HEK293 (cell line): Measurements from ENCODE around the gene SLC25A22.
A peak's percentile ranks its signal among the peaks of the same experiment; 100 is the strongest.

ENCODE experiments used
- CTCF ChIA-PET: fragments of 350-600 bp; formaldehyde crosslinking; extraction: SDS; loops from one replicate; lab custom pipeline; 2021; ENCODE audit warnings: antibody characterized with exemption; lab: Yijun Ruan, JAX
- POLR2A ChIA-PET: fragments of 300-600 bp; formaldehyde crosslinking; extraction: SDS; loops from one replicate; lab custom pipeline; 2020; ENCODE audit warnings: antibody characterized with exemption, inconsistent platforms; lab: Yijun Ruan, JAX
- H3K27ac ChIP-seq: fragments of 200-500 bp; sonication (Bioruptor generic); 2 replicates; pipeline ENCODE4 v1.5.1; 2014; ENCODE audit warnings: low read depth, low read length, control low read depth, inconsistent platforms; ENCODE audit errors: extremely low read depth
- H3K36me3 ChIP-seq, 2 experiments: fragments of 200-500 bp in 1 of 2; sonication (Bioruptor generic) in 1 of 2; 1 replicate in 1 of 2; 2 replicates in 1 of 2; pipeline ENCODE4 v1.5.1; 2014 to 2017; ENCODE audit warnings: inconsistent platforms in 2 of 2, low read length in 2 of 2; ENCODE audit not compliant: control insufficient read depth in 2 of 2, insufficient read depth in 1 of 2
- H3K4me1 ChIP-seq: fragments of 200-500 bp; sonication (Bioruptor generic); 2 replicates; pipeline ENCODE4 v1.5.1; 2014; ENCODE audit warnings: mild to moderate bottlenecking, low read length, inconsistent platforms; ENCODE audit not compliant: control insufficient read depth, insufficient read depth
- H3K4me3 ChIP-seq: 2 replicates; pipeline ENCODE4 v1.5.1; 2011; ENCODE audit warnings: low read depth, mild to moderate bottlenecking, control low read depth, low read length, moderate library complexity
- H3K9me3 ChIP-seq: fragments of 200-500 bp; sonication (Bioruptor generic); 2 replicates; pipeline ENCODE4 v1.5.1; 2014; ENCODE audit warnings: low read depth, low read length, inconsistent platforms; ENCODE audit not compliant: control insufficient read depth, insufficient read depth
- GLIS2 ChIP-seq: fragments of 450-650 bp; formaldehyde crosslinking; IDR thresholded peaks from 2 replicates; pipeline ENCODE4 v1.5.1; 2016; ENCODE audit warnings: missing biosample characterization, missing genetic modification characterization
- KLF16 ChIP-seq: fragments of 450-650 bp; formaldehyde crosslinking; IDR thresholded peaks from 2 replicates; pipeline ENCODE4 v1.5.1; 2017; ENCODE audit warnings: missing biosample characterization, missing genetic modification characterization
- KLF8 ChIP-seq: fragments of 450-650 bp; formaldehyde crosslinking; IDR thresholded peaks from 2 replicates; pipeline ENCODE4 v1.5.1; 2016; ENCODE audit warnings: missing biosample characterization, missing genetic modification characterization
- OSR2 ChIP-seq: fragments of 450-650 bp; formaldehyde crosslinking; IDR thresholded peaks from 2 replicates; pipeline ENCODE4 v1.5.1; 2016; ENCODE audit warnings: missing biosample characterization, missing genetic modification characterization
- ZBTB8A ChIP-seq: fragments of 450-650 bp; formaldehyde crosslinking; IDR thresholded peaks from 2 replicates; pipeline ENCODE4 v1.5.1; 2016; ENCODE audit warnings: missing biosample characterization, missing genetic modification characterization
- ZFP37 ChIP-seq: fragments of 450-650 bp; formaldehyde crosslinking; IDR thresholded peaks from 2 replicates; pipeline ENCODE4 v1.5.1; 2016; ENCODE audit warnings: missing biosample characterization, missing genetic modification characterization
- ZNF112 ChIP-seq: fragments of 450-650 bp; formaldehyde crosslinking; IDR thresholded peaks from 2 replicates; pipeline ENCODE4 v1.5.0; 2017; ENCODE audit warnings: missing biosample characterization, missing genetic modification characterization
- ZNF223 ChIP-seq: fragments of 450-650 bp; formaldehyde crosslinking; IDR thresholded peaks from 2 replicates; pipeline ENCODE4 v1.5.1; 2016; ENCODE audit warnings: missing biosample characterization, missing genetic modification characterization
- ZNF23 ChIP-seq: fragments of 450-650 bp; formaldehyde crosslinking; IDR thresholded peaks from 2 replicates; pipeline ENCODE4 v1.5.1; 2016; ENCODE audit warnings: missing biosample characterization, missing genetic modification characterization, borderline replicate concordance
- ZNF335 ChIP-seq: fragments of 450-650 bp; formaldehyde crosslinking; conservative IDR thresholded peaks from 2 replicates; pipeline ENCODE4 v1.5.1; 2016; ENCODE audit warnings: missing biosample characterization, missing genetic modification characterization
- ZNF423 ChIP-seq: fragments of 450-650 bp; formaldehyde crosslinking; IDR thresholded peaks from 2 replicates; pipeline ENCODE4 v1.5.1; 2016; ENCODE audit warnings: missing biosample characterization, missing genetic modification characterization
- ZNF473 ChIP-seq: fragments of 450-650 bp; formaldehyde crosslinking; IDR thresholded peaks from 2 replicates; pipeline ENCODE4 v1.5.1; 2017; ENCODE audit warnings: missing biosample characterization, missing genetic modification characterization
- ZNF48 ChIP-seq: fragments of 450-650 bp; formaldehyde crosslinking; IDR thresholded peaks from 2 replicates; pipeline ENCODE4 v1.5.1; 2016; ENCODE audit warnings: missing biosample characterization, missing genetic modification characterization
- ZNF514 ChIP-seq: fragments of 450-650 bp; formaldehyde crosslinking; IDR thresholded peaks from 2 replicates; pipeline ENCODE4 v1.5.1; 2016; ENCODE audit warnings: missing biosample characterization, missing genetic modification characterization
- ZNF518A ChIP-seq: fragments of 450-650 bp; formaldehyde crosslinking; conservative IDR thresholded peaks from 2 replicates; pipeline ENCODE4 v1.5.1; 2016; ENCODE audit warnings: low read depth, missing biosample characterization, missing genetic modification characterization
- ZNF654 ChIP-seq: fragments of 450-650 bp; formaldehyde crosslinking; IDR thresholded peaks from 2 replicates; pipeline ENCODE4 v1.5.1; 2016; ENCODE audit warnings: low read depth, missing biosample characterization, missing genetic modification characterization
- ZNF692 ChIP-seq: fragments of 450-650 bp; formaldehyde crosslinking; IDR thresholded peaks from 2 replicates; pipeline ENCODE4 v1.5.1; 2016; ENCODE audit warnings: missing biosample characterization, missing genetic modification characterization
- ZNF747 ChIP-seq: fragments of 450-650 bp; formaldehyde crosslinking; IDR thresholded peaks from 2 replicates; pipeline ENCODE4 v1.5.1; 2016; ENCODE audit warnings: missing biosample characterization, missing genetic modification characterization
- TF ChIP-seq, protein P1 (sequence below): fragments of 450-650 bp; formaldehyde crosslinking; IDR thresholded peaks from 2 replicates; pipeline ENCODE4 v1.5.1; 2016; ENCODE audit warnings: missing biosample characterization, missing genetic modification characterization
- TF ChIP-seq, protein P2 (sequence below): fragments of 450-650 bp; formaldehyde crosslinking; IDR thresholded peaks from 2 replicates; pipeline ENCODE4 v1.5.1; 2016; ENCODE audit warnings: missing biosample characterization, missing genetic modification characterization
- TF ChIP-seq, protein P3 (sequence below): fragments of 450-650 bp; formaldehyde crosslinking; IDR thresholded peaks from 2 replicates; pipeline ENCODE4 v1.5.1; 2016; ENCODE audit warnings: missing biosample characterization, missing genetic modification characterization
- TF ChIP-seq, protein P4 (sequence below): fragments of 450-650 bp; formaldehyde crosslinking; IDR thresholded peaks from 2 replicates; pipeline ENCODE4; 2016; ENCODE audit warnings: missing biosample characterization, missing genetic modification characterization

The SLC25A22 gene

GRCh38 chr11:842370-843002 lies 44.4 kb upstream of the SLC25A22 start, which contains the start of the genes POLR2L and TSPAN4 (continued):
- TF ChIP-seq ZNF692 (tag by site-specific recombination): peak; percentile 61; the same call in 1 of the 2 replicates

- POLR2A ChIA-PET: interaction anchor here (1.4 to 15.0 kb wide), 3 partner anchors 11 to 33 kb away, joined by 5 to 202 read pairs (median 70); partner anchors contain the start of genes CD151, CRACR2B, PNPLA2 and RPLP2
- TF ChIP-seq, protein P1, sequence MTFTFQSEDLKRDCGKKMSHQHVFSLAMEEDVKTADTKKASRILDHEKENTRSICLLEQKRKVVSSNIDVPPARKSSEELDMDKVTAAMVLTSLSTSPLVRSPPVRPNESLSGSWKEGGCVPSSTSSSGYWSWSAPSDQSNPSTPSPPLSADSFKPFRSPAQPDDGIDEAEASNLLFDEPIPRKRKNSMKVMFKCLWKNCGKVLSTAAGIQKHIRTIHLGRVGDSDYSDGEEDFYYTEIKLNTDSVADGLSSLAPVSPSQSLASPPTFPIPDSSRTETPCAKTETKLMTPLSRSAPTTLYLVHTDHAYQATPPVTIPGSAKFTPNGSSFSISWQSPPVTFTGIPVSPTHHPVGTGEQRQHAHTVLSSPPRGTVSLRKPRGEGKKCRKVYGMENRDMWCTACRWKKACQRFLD (tag by site-specific recombination): no peak
- TF ChIP-seq KLF8: no peak
- no peak for TF ChIP-seq ZNF423 (tag by site-specific recombination)
- TF ChIP-seq ZNF654 (tag by site-specific recombination): no peak
- TF ChIP-seq ZNF514: no peak
- TF ChIP-seq KLF16 (tag by site-specific recombination): no peak
- TF ChIP-seq GLIS2 (tag by site-specific recombination): peak; percentile 56; the same call in 1 of the 2 replicates
- no peak for TF ChIP-seq ZNF747
- TF ChIP-seq, protein P2, sequence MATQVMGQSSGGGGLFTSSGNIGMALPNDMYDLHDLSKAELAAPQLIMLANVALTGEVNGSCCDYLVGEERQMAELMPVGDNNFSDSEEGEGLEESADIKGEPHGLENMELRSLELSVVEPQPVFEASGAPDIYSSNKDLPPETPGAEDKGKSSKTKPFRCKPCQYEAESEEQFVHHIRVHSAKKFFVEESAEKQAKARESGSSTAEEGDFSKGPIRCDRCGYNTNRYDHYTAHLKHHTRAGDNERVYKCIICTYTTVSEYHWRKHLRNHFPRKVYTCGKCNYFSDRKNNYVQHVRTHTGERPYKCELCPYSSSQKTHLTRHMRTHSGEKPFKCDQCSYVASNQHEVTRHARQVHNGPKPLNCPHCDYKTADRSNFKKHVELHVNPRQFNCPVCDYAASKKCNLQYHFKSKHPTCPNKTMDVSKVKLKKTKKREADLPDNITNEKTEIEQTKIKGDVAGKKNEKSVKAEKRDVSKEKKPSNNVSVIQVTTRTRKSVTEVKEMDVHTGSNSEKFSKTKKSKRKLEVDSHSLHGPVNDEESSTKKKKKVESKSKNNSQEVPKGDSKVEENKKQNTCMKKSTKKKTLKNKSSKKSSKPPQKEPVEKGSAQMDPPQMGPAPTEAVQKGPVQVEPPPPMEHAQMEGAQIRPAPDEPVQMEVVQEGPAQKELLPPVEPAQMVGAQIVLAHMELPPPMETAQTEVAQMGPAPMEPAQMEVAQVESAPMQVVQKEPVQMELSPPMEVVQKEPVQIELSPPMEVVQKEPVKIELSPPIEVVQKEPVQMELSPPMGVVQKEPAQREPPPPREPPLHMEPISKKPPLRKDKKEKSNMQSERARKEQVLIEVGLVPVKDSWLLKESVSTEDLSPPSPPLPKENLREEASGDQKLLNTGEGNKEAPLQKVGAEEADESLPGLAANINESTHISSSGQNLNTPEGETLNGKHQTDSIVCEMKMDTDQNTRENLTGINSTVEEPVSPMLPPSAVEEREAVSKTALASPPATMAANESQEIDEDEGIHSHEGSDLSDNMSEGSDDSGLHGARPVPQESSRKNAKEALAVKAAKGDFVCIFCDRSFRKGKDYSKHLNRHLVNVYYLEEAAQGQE: peak; percentile 13; the same call in 1 of the 2 replicates
- TF ChIP-seq ZNF518A: no peak
- TF ChIP-seq ZNF112 (tag by site-specific recombination): no peak
- TF ChIP-seq, protein P3, sequence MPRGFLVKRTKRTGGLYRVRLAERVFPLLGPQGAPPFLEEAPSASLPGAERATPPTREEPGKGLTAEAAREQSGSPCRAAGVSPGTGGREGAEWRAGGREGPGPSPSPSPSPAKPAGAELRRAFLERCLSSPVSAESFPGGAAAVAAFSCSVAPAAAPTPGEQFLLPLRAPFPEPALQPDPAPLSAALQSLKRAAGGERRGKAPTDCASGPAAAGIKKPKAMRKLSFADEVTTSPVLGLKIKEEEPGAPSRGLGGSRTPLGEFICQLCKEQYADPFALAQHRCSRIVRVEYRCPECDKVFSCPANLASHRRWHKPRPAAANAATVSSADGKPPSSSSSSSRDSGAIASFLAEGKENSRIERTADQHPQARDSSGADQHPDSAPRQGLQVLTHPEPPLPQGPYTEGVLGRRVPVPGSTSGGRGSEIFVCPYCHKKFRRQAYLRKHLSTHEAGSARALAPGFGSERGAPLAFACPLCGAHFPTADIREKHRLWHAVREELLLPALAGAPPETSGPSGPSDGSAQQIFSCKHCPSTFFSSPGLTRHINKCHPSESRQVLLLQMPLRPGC (tag by site-specific recombination): no peak
- TF ChIP-seq ZNF23 (tag by site-specific recombination): no peak
- no peak for TF ChIP-seq OSR2 (tag by site-specific recombination)
- TF ChIP-seq, protein P4, sequence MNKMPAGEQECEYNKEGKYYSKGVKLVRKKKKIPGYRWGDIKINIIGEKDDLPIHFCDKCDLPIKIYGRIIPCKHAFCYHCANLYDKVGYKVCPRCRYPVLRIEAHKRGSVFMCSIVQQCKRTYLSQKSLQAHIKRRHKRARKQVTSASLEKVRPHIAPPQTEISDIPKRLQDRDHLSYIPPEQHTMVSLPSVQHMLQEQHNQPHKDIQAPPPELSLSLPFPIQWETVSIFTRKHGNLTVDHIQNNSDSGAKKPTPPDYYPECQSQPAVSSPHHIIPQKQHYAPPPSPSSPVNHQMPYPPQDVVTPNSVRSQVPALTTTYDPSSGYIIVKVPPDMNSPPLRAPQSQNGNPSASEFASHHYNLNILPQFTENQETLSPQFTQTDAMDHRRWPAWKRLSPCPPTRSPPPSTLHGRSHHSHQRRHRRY (tag by site-specific recombination): no peak
- peak; percentile 27; the same call in 1 of the 2 replicates for TF ChIP-seq ZNF335 (tag by site-specific recombination)
- TF ChIP-seq ZNF48: no peak
- TF ChIP-seq ZNF223 (tag by site-specific recombination): no peak
- TF ChIP-seq ZNF473: no peak
- no peak; the same call in 1 of the 2 replicates for TF ChIP-seq ZFP37 (tag by site-specific recombination)
- TF ChIP-seq ZBTB8A (tag by site-specific recombination): peak; percentile 26; the same call in 1 of the 2 replicates
Observed at GRCh38 chr11:841981-842369, 43.9 kb upstream of the SLC25A22 start.

More at GRCh38 chr11:841981-842369, 43.9 kb upstream of the SLC25A22 start:
- Histone ChIP-seq H3K4me3 (peak overlapping the region; percentile 89), H3K27ac (peak overlapping the region; percentile 93), H3K9me3 (no peaks in the 10 kb centered on the region), H3K36me3 (peaks cover 0 to 43% of the 10 kb centered on the region in 2 experiments; a peak in 1 of 3 replicates), H3K4me1 (0 out of 2 replicates have a peak, but pooled peaks cover 4% of the 10 kb centered on the region)
- CTCF ChIA-PET: interaction anchor here (0.7 kb wide), 1 partner anchor 22 kb away, joined by 3 read pairs; no protein-coding TSS in a partner anchor
